Nephron (organoid): ENCODE data around the gene CTIF.
A peak's percentile ranks its signal among the peaks of the same experiment; 100 is the strongest.

ENCODE experiments used
- H3K27ac Mint-ChIP-seq, 3 experiments: 2 replicates each; pipeline ENCODE4 v1.8.0; 2020; ENCODE audit warnings: mixed read lengths in 3 of 3, mild to moderate bottlenecking in 2 of 3, moderate library complexity in 1 of 3
- H3K27me3 Mint-ChIP-seq: 2 replicates; pipeline ENCODE4 v1.8.0; 2021; ENCODE audit warnings: low read depth, mild to moderate bottlenecking, moderate library complexity, mixed read lengths
- H3K36me3 Mint-ChIP-seq: 2 replicates; pipeline ENCODE4 v1.8.0; 2020; ENCODE audit warnings: low read depth, mixed read lengths
- H3K4me1 Mint-ChIP-seq: 2 replicates; pipeline ENCODE4 v1.8.0; 2020; ENCODE audit warnings: mixed read lengths
- H3K4me3 Mint-ChIP-seq, 3 experiments: 2 replicates each; pipeline ENCODE4 v1.8.0; 2020; ENCODE audit warnings: mild to moderate bottlenecking in 3 of 3, mixed read lengths in 3 of 3, moderate library complexity in 2 of 3
- H3K9me3 Mint-ChIP-seq: 2 replicates; pipeline ENCODE4 v1.8.0; 2020; ENCODE audit warnings: mixed read lengths
- CTCF ChIP-seq, 3 experiments: fragments of 200-600 bp; sonication (generic); IDR thresholded peaks; one replicate each; pipeline ENCODE4 v1.5.0; 2021; ENCODE audit warnings: antibody characterized with exemption in 3 of 3; ENCODE audit not compliant: unreplicated experiment in 3 of 3

Gene CTIF

DNA sequence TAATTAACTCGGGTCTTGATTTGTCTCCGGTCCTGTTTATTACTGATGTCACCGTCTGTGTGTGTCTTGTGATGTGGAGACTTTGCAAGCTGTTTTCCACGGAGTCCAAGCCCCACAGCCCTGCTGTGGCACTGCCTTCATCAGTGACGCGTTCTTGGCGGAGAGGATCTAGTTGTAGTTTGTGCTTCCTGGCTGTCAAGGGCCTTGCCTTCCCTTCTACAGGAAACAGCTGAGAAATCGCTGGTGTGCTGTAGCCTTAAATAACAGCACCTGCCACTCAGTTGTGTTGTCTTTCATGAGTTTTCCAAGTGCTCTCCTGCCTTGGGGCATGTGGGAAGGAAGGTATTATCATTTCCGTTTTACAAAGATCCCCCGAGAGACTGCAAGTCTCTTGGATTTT lies 26.3 kb downstream of the CTIF start:
- no peaks in the 10 kb centered on the region for H3K27me3 Mint-ChIP-seq
- TF ChIP-seq CTCF (IDR thresholded peaks at IDR 0.05; ENCODE audit: unreplicated experiment in 3 of 3), result no peak
- H3K27ac Mint-ChIP-seq, result peak overlapping the region; percentile 56 to 80 (median 62)
- peak overlapping the region in 1 of 3 experiments; percentile 5 for H3K4me3 Mint-ChIP-seq
- H3K36me3 Mint-ChIP-seq, result peaks cover 9% of the 10 kb centered on the region
- peaks cover 2% of the 10 kb centered on the region for H3K9me3 Mint-ChIP-seq
- peaks cover 38% of the 10 kb centered on the region for H3K4me1 Mint-ChIP-seq

- H3K27ac Mint-ChIP-seq, result no peak overlapping the region
- TF ChIP-seq CTCF (IDR thresholded peaks at IDR 0.05; ENCODE audit: unreplicated experiment in 3 of 3), result no peak
- no peaks in the 10 kb centered on the region for H3K27me3 Mint-ChIP-seq
- H3K4me3 Mint-ChIP-seq, result no peak overlapping the region
- peaks cover 38% of the 10 kb centered on the region for H3K4me1 Mint-ChIP-seq
- H3K9me3 Mint-ChIP-seq, result peaks cover 2% of the 10 kb centered on the region
- H3K36me3 Mint-ChIP-seq, result peaks cover 9% of the 10 kb centered on the region
Observed at GRCh38 chr18:48566589-48566988, 27.8 kb downstream of the CTIF start.

GRCh38 chr18:48567388-48567787 lies 28.6 kb downstream of the CTIF start:
- peaks cover 2% of the 10 kb centered on the region for H3K9me3 Mint-ChIP-seq
- peaks cover 9% of the 10 kb centered on the region for H3K36me3 Mint-ChIP-seq
- H3K27ac Mint-ChIP-seq, result no peak overlapping the region
- no peaks in the 10 kb centered on the region for H3K27me3 Mint-ChIP-seq
- H3K4me1 Mint-ChIP-seq, result peaks cover 35% of the 10 kb centered on the region
- no peak overlapping the region for H3K4me3 Mint-ChIP-seq
- no peak for TF ChIP-seq CTCF (IDR thresholded peaks at IDR 0.05; ENCODE audit: unreplicated experiment in 3 of 3)

DNA sequence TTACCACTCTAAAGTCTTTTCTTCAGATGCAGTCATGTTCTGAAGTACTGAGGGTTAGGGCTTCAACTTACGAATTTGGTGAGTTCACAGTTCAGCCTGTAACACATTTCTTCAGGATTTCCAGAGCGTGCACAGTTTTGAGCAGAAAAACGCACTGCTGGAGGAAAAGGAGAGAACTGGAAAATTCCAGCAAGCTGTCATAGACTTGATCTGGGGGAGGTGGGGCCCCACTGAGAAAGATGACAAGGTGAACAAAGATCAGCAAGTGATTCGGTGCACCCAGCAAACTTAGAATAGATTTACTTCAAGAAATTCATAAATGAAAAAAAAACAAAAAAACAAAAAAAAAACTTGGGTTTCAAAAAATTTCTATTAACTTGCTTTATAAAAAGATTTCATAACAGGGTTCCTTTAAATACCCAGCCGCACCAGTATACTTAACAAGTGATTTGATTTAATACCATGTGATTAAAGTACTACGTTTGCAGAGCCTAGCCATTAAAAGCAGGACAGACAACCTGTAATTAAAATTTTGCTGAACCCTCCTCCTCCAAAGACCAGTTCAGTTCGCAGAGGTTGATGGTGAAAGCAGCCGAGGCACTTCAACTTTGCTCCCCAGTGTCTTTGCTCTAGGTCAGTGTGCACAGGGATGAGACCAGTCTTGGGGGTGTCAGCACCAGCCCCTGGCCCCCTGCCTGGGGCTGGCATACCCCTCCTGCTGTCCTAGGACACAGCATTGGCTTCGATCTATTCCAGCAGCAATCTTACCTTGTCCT lies 30.5 kb downstream of the CTIF start:
- no peak for TF ChIP-seq CTCF (IDR thresholded peaks at IDR 0.05; ENCODE audit: unreplicated experiment in 3 of 3)
- Mint-ChIP-seq H3K27me3 (peaks cover 3% of the 10 kb centered on the region), H3K27ac (no peak overlapping the region), H3K9me3 (peaks cover 2% of the 10 kb centered on the region), H3K4me1 (peaks cover 47% of the 10 kb centered on the region), H3K4me3 (no peak overlapping the region), H3K36me3 (peaks cover 9% of the 10 kb centered on the region)

GRCh38 chr18:48569915-48570264 lies 31.1 kb downstream of the CTIF start:
- Mint-ChIP-seq H3K9me3 (peaks cover 2% of the 10 kb centered on the region), H3K27me3 (peaks cover 3% of the 10 kb centered on the region), H3K36me3 (peaks cover 9% of the 10 kb centered on the region), H3K27ac (no peak overlapping the region), H3K4me1 (peaks cover 48% of the 10 kb centered on the region), H3K4me3 (no peak overlapping the region)
- TF ChIP-seq CTCF (IDR thresholded peaks at IDR 0.05; ENCODE audit: unreplicated experiment in 3 of 3), result no peak

GRCh38 chr18:48570313-48570712 lies 31.5 kb downstream of the CTIF start:
- peaks cover 9% of the 10 kb centered on the region for H3K36me3 Mint-ChIP-seq
- peaks cover 46% of the 10 kb centered on the region for H3K4me1 Mint-ChIP-seq
- peaks cover 2% of the 10 kb centered on the region for H3K9me3 Mint-ChIP-seq
- no peak for TF ChIP-seq CTCF (IDR thresholded peaks at IDR 0.05; ENCODE audit: unreplicated experiment in 3 of 3)
- no peak overlapping the region for H3K4me3 Mint-ChIP-seq
- H3K27me3 Mint-ChIP-seq, result peaks cover 3% of the 10 kb centered on the region
- no peak overlapping the region for H3K27ac Mint-ChIP-seq
